CD14-positive monocyte (primary cell): ENCODE results near the gene LNP1. TPM values are rescaled to one million over a fixed set of nuclear protein-coding genes. Genes with fewer than 3 reads are reported as not detected.

Experiments used
- DNase-seq, 3 donors: peaks; one replicate each; pipeline ENCODE4 v3.0.0-alpha.2; 2011 to 2022
- H2AFZ ChIP-seq: 2 replicates; pipeline ENCODE4 v1.6.0; 2012; ENCODE audit warnings: mild to moderate bottlenecking, low read depth, low read length, inconsistent platforms; ENCODE audit not compliant: insufficient read depth, poor library complexity, severe bottlenecking
- H3K27ac ChIP-seq, 2 donors: 1 replicate in 1 of 2; 2 replicates in 1 of 2; pipeline ENCODE4 v1.5.1; 2012 to 2013; ENCODE audit warnings: low read length in 2 of 2, control low read depth in 1 of 2, inconsistent platforms in 1 of 2, low read depth in 1 of 2, mild to moderate bottlenecking in 1 of 2
- H3K27me3 ChIP-seq, 2 donors: one replicate each; pipeline versions ENCODE4 v1.6.0 to v1.6.1; 2011 to 2013; ENCODE audit warnings: low read length in 2 of 2; ENCODE audit not compliant: control insufficient read depth in 2 of 2, insufficient read depth in 2 of 2
- H3K36me3 ChIP-seq, 2 donors: replicated peaks in 1 of 2; 1 replicate in 1 of 2; 2 replicates in 1 of 2; pipeline versions ENCODE4 v1.5.1 to v1.6.1; 2012 to 2013; ENCODE audit warnings: low read length in 2 of 2, control low read depth in 1 of 2, inconsistent platforms in 1 of 2, mild to moderate bottlenecking in 1 of 2; ENCODE audit not compliant: insufficient read depth in 2 of 2, control insufficient read depth in 1 of 2
- H3K4me1 ChIP-seq, 2 donors: 1 replicate in 1 of 2; 2 replicates in 1 of 2; pipeline versions ENCODE4 v1.5.1 to v1.6.1; 2012 to 2013; ENCODE audit warnings: low read length in 2 of 2, control low read depth in 1 of 2, inconsistent platforms in 1 of 2, mild to moderate bottlenecking in 1 of 2, moderate library complexity in 1 of 2; ENCODE audit not compliant: insufficient read depth in 2 of 2, control insufficient read depth in 1 of 2
- H3K4me2 ChIP-seq: replicated peaks from 2 replicates; pipeline ENCODE3; 2012; ENCODE audit warnings: low read length, moderate library complexity, mild to moderate bottlenecking; ENCODE audit not compliant: poor library complexity, severe bottlenecking; ENCODE audit errors: extremely low read depth
- H3K4me3 ChIP-seq, 3 experiments: fragments of 200-600 bp in 1 of 3; sonication (generic) in 1 of 3; replicated peaks in 1 of 3; 1 replicate in 2 of 3; 2 replicates in 1 of 3; pipeline ENCODE4 v1.5.1; 2011 to 2013; ENCODE audit warnings: low read length in 3 of 3, mild to moderate bottlenecking in 3 of 3, control low read depth in 2 of 3, low read depth in 2 of 3, inconsistent platforms in 1 of 3, moderate library complexity in 1 of 3
- H3K79me2 ChIP-seq: 2 replicates; pipeline ENCODE4 v1.6.0; 2012; ENCODE audit warnings: mild to moderate bottlenecking, control low read depth, inconsistent platforms, low read length, moderate library complexity; ENCODE audit not compliant: insufficient read depth
- H3K9ac ChIP-seq: 2 replicates; pipeline ENCODE4 v1.6.0; 2017; ENCODE audit warnings: low read length, mild to moderate bottlenecking; ENCODE audit not compliant: insufficient read depth, poor library complexity, severe bottlenecking
- H3K9me3 ChIP-seq, 2 donors: replicated peaks in 1 of 2; 1 replicate in 1 of 2; 2 replicates in 1 of 2; pipeline versions ENCODE4 v1.5.1 to v1.6.1; 2012 to 2013; ENCODE audit warnings: low read length in 2 of 2, control low read depth in 1 of 2; ENCODE audit not compliant: control insufficient read depth in 1 of 2, insufficient read depth in 1 of 2
- H4K20me1 ChIP-seq: 2 replicates; pipeline ENCODE4 v1.6.0; 2012; ENCODE audit warnings: mild to moderate bottlenecking, low read length, control low read depth, moderate library complexity; ENCODE audit not compliant: insufficient read depth
- H3K27ac Mint-ChIP-seq, 7 donors: one replicate each; pipeline ENCODE4 v1.8.0; 2020; ENCODE audit warnings: mild to moderate bottlenecking in 7 of 7, mixed read lengths in 7 of 7, moderate library complexity in 6 of 7, inconsistent platforms in 2 of 7
- H3K27me3 Mint-ChIP-seq, 3 donors: one replicate each; pipeline ENCODE4 v1.8.0; 2021 to 2022; ENCODE audit warnings: low read depth in 3 of 3, mild to moderate bottlenecking in 3 of 3, mixed read lengths in 3 of 3, moderate library complexity in 3 of 3, inconsistent platforms in 1 of 3
- H3K36me3 Mint-ChIP-seq, 2 donors: one replicate each; pipeline ENCODE4 v1.8.0; 2020; ENCODE audit warnings: mixed read lengths in 2 of 2, inconsistent platforms in 1 of 2, mild to moderate bottlenecking in 1 of 2
- H3K4me1 Mint-ChIP-seq: one replicate; pipeline ENCODE4 v1.8.0; 2020; ENCODE audit warnings: mild to moderate bottlenecking, mixed read lengths
- H3K4me3 Mint-ChIP-seq, 2 donors: one replicate each; pipeline ENCODE4 v1.8.0; 2020; ENCODE audit warnings: mild to moderate bottlenecking in 2 of 2, mixed read lengths in 2 of 2, moderate library complexity in 1 of 2
- H3K9me3 Mint-ChIP-seq, 7 donors: one replicate each; pipeline ENCODE4 v1.8.0; 2020 to 2022; ENCODE audit warnings: mixed read lengths in 7 of 7, mild to moderate bottlenecking in 6 of 7, moderate library complexity in 6 of 7, inconsistent platforms in 2 of 7
- WGBS: methylation state at CpG from one replicate; pipeline ENCODE4 v1.1.5; 2013; ENCODE audit warnings: missing lambda C conversion rate; ENCODE audit not compliant: insufficient coverage; 5-methylcytosine and 5-hydroxymethylcytosine counted together
- intact Hi-C, 2 donors: fragments of 100-400 bp; cut with micrococcal nuclease; formaldehyde crosslinking; loops; one replicate each; pipeline versions ENCODE4 v1.15.0 to v1.15.1; 2023
- polyA plus RNA-seq, 3 donors: library from polyadenylated mRNA; depleted of rRNA in 1 of 3; unstranded in 2 of 3; stranded (reverse) in 1 of 3; fragments of 300-500 nt in 2 of 3; fragments of >200 nt in 1 of 3; fragmentation: Illumina TruSeq in 2 of 3; gene quantifications; 1 replicate in 2 of 3; 2 replicates in 1 of 3; pipeline ENCODE4 v1.2.3, GENCODE V29; 2012 to 2021
- TF ChIP-seq, protein P1 (sequence below): fragments of 200-600 bp; IDR thresholded peaks from one replicate; pipeline ENCODE4 v1.8.0; 2022; ENCODE audit warnings: antibody characterized with exemption, mild to moderate bottlenecking

Gene LNP1
- polyA plus RNA-seq, 3 donors: 0.07 to 0.26 (median 0.08) TPM

DNA sequence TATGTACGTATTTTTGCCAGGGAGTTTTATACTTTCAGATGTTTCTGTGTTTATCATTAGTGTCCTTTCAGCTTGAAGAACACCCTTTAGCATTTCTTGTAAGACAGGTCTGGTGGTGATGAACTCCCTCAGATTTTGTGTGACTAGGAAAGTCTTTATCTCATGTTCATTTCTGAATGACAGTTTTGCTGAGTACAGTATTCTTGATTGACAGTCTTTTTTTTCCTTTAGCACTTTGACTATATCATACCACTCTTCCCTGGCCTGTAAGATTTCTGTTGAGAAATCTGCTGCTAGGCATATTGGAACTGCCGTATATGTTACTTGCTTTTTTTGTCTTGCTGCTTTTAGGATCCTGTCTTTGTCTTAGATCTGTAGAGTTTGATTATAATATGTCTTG is 5.8 kb downstream of the LNP1 start:
- WGBS: no CpG with 5 or more reads among the region's 2 CpGs
- H3K27me3 Mint-ChIP-seq: no peaks in the 10 kb centered on the region
- peaks cover 13 to 31% (median 16%) of the 10 kb centered on the region in 7 donors for H3K9me3 Mint-ChIP-seq
- no peak overlapping the region for H3K4me2 ChIP-seq
- peaks cover 0 to 9% of the 10 kb centered on the region in 2 donors for H3K36me3 Mint-ChIP-seq
- no peak overlapping the region for H3K27ac Mint-ChIP-seq
- no peak overlapping the region for H3K27ac ChIP-seq
- H3K4me3 Mint-ChIP-seq: no peak overlapping the region
- H3K27me3 ChIP-seq: no peaks in the 10 kb centered on the region
- no peak overlapping the region for H3K9ac ChIP-seq
- H3K9me3 ChIP-seq: peaks cover 10 to 15% of the 10 kb centered on the region in 2 donors
- no peaks in the 10 kb centered on the region for H3K36me3 ChIP-seq
- TF ChIP-seq, protein P1, sequence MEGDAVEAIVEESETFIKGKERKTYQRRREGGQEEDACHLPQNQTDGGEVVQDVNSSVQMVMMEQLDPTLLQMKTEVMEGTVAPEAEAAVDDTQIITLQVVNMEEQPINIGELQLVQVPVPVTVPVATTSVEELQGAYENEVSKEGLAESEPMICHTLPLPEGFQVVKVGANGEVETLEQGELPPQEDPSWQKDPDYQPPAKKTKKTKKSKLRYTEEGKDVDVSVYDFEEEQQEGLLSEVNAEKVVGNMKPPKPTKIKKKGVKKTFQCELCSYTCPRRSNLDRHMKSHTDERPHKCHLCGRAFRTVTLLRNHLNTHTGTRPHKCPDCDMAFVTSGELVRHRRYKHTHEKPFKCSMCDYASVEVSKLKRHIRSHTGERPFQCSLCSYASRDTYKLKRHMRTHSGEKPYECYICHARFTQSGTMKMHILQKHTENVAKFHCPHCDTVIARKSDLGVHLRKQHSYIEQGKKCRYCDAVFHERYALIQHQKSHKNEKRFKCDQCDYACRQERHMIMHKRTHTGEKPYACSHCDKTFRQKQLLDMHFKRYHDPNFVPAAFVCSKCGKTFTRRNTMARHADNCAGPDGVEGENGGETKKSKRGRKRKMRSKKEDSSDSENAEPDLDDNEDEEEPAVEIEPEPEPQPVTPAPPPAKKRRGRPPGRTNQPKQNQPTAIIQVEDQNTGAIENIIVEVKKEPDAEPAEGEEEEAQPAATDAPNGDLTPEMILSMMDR: no peak
- peaks cover 12% of the 10 kb centered on the region for H3K4me1 Mint-ChIP-seq
- no peak for DNase-seq
- H3K79me2 ChIP-seq: peaks cover 10% of the 10 kb centered on the region
- no peak overlapping the region for H3K4me3 ChIP-seq
- peaks cover 3 to 6% of the 10 kb centered on the region in 2 donors for H3K4me1 ChIP-seq
- intact Hi-C loops: no loop called here
- no peak overlapping the region for H2AFZ ChIP-seq
- no peaks in the 10 kb centered on the region for H4K20me1 ChIP-seq

DNA sequence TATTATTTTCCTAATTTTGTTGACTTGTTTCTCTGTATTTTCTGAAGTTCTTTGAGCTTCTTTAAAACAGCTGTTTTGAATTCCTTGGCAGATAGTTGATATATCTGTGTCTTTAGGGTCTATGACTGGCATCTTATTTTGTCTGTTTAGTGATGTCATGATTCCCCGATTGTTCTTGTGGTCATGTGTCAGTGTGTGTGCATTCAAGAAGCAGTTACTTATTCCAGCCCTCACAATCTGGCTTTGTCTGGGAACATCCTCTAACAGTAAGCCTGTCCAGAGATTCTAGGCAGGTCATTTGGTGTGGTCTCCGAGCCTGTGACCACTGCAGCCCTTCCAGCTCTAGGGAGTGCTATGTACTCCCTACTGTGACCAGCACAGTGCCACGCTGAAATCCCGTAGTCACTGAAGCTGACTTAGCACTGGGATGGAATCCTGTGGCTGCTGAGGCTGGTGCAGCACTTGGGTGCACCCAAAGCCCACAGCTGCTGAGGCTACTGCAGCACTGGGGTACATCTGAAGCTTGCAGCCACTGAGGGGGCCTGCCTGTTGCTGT is 6.7 kb downstream of the LNP1 start:
- H3K9ac ChIP-seq: no peak overlapping the region

More for the DNA sequence above, 6.7 kb downstream of the LNP1 start:
- Histone ChIP-seq H2AFZ (no peak overlapping the region), H3K4me2 (no peak overlapping the region), H3K27ac (no peak overlapping the region), H3K36me3 (no peaks in the 10 kb centered on the region), H3K27me3 (no peaks in the 10 kb centered on the region), H3K4me1 (no peaks in the 10 kb centered on the region), H3K4me3 (no peak overlapping the region), H3K79me2 (peaks cover 7% of the 10 kb centered on the region), H3K9me3 (peaks cover 10 to 15% of the 10 kb centered on the region in 2 donors), H4K20me1 (no peaks in the 10 kb centered on the region)
- Mint-ChIP-seq H3K4me3 (no peak overlapping the region), H3K27ac (no peak overlapping the region), H3K36me3 (peaks cover 0 to 9% of the 10 kb centered on the region in 2 donors), H3K9me3 (peaks cover 13 to 31% (median 16%) of the 10 kb centered on the region in 7 donors), H3K4me1 (peaks cover 3% of the 10 kb centered on the region), H3K27me3 (no peaks in the 10 kb centered on the region)
- intact Hi-C loops: no loop called here
- 100% methylated on average over 3 of the region's 4 CpGs for WGBS
- TF ChIP-seq, protein P1: no peak
- DNase-seq: no peak
